Type B pancreatic cell (in vitro differentiated cells): ENCODE data around the gene RIN3. TPM values are rescaled to one million over a fixed set of nuclear protein-coding genes. Genes with fewer than 3 reads are reported as not detected.
A peak's percentile ranks its signal among the peaks of the same experiment; 100 is the strongest.

Experiments used
- DNase-seq: peaks from one replicate; pipeline ENCODE4 v3.0.0; 2021; ENCODE audit warnings: mixed read lengths; ENCODE audit not compliant: unreplicated experiment; ENCODE audit errors: extremely low spot score
- H3K27ac Mint-ChIP-seq: 2 replicates; pipeline ENCODE4 v1.8.0; 2021; ENCODE audit warnings: mild to moderate bottlenecking, mixed read lengths
- H3K27me3 Mint-ChIP-seq: 2 replicates; pipeline ENCODE4 v1.8.0; 2021; ENCODE audit warnings: mixed read lengths
- H3K36me3 Mint-ChIP-seq: 2 replicates; pipeline ENCODE4 v1.8.0; 2021; ENCODE audit warnings: mixed read lengths
- H3K4me1 Mint-ChIP-seq: one replicate; pipeline ENCODE4 v1.8.0; 2021; ENCODE audit warnings: mixed read lengths; ENCODE audit not compliant: unreplicated experiment
- H3K4me3 Mint-ChIP-seq: 2 replicates; pipeline ENCODE4 v1.8.0; 2021; ENCODE audit warnings: mild to moderate bottlenecking, mixed read lengths
- H3K9me3 Mint-ChIP-seq: 2 replicates; pipeline ENCODE4 v1.8.0; 2021; ENCODE audit warnings: mixed read lengths
- total RNA-seq: library from RNA; stranded (reverse); gene quantifications from 2 replicates; pipeline ENCODE4 v1.2.1, GENCODE V29; 2021; ENCODE audit warnings: low replicate concordance
- TF ChIP-seq, protein P1 (sequence below): fragments of 200-600 bp; sonication (generic); conservative IDR thresholded peaks from 2 replicates; pipeline ENCODE4 v1.5.0; 2021; ENCODE audit warnings: antibody characterized with exemption, mild to moderate bottlenecking

The RIN3 gene
- total RNA-seq, 1 donor from 2014 or later = 12.9 TPM

GRCh38 chr14:92599811-92600210 lies 86.2 kb downstream of the RIN3 start:
- DNase-seq = no peak
- TF ChIP-seq, protein P1, sequence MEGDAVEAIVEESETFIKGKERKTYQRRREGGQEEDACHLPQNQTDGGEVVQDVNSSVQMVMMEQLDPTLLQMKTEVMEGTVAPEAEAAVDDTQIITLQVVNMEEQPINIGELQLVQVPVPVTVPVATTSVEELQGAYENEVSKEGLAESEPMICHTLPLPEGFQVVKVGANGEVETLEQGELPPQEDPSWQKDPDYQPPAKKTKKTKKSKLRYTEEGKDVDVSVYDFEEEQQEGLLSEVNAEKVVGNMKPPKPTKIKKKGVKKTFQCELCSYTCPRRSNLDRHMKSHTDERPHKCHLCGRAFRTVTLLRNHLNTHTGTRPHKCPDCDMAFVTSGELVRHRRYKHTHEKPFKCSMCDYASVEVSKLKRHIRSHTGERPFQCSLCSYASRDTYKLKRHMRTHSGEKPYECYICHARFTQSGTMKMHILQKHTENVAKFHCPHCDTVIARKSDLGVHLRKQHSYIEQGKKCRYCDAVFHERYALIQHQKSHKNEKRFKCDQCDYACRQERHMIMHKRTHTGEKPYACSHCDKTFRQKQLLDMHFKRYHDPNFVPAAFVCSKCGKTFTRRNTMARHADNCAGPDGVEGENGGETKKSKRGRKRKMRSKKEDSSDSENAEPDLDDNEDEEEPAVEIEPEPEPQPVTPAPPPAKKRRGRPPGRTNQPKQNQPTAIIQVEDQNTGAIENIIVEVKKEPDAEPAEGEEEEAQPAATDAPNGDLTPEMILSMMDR = no peak

DNA sequence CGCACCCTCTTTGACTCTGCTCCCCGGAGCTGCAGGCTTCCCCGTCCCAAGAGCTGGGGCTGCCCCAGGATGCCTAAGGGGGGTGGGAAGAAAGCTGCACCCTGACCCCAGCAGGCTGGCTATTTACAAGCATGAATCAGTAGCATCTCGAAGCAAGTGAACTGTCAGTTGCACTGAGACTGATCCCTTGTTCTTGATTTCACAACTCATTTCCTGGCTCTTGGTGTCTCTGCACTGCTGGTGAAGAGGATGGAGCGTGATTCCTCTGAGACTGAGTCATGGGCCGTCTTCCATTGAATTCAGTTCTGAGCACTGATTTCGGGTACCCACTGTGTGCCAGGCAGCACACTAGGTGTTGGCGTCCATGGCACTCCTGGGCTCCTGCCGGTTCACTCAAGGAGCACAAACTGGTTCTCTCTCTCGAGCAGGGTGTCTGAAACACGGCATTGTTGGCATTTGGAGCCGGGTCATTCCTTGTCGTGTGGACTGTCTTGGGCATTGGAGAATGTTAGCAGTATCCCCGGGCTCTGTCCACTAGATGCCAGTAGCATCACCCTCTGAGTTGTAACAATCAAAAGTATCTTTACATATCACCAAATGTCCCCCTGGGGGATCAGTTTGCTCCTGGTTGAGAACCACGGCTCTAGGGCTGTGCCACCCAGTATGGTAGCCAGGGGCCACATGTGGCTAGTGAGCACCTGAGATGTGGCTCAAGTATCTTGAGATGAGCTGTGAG lies 86.9 kb downstream of the RIN3 start:
- H3K27me3 Mint-ChIP-seq = no peaks in the 10 kb centered on the region
- TF ChIP-seq, protein P1 = no peak
- no peaks in the 10 kb centered on the region for H3K36me3 Mint-ChIP-seq
- H3K4me3 Mint-ChIP-seq = no peak overlapping the region
- H3K9me3 Mint-ChIP-seq = no peaks in the 10 kb centered on the region
- H3K4me1 Mint-ChIP-seq = no peaks in the 10 kb centered on the region
- H3K27ac Mint-ChIP-seq = no peak overlapping the region
- DNase-seq = no peak

More at GRCh38 chr14:92599811-92600210, 86.2 kb downstream of the RIN3 start:
- no peaks in the 10 kb centered on the region for H3K4me1 Mint-ChIP-seq
- H3K36me3 Mint-ChIP-seq = no peaks in the 10 kb centered on the region
- no peaks in the 10 kb centered on the region for H3K27me3 Mint-ChIP-seq
- H3K4me3 Mint-ChIP-seq = no peak overlapping the region
- no peak overlapping the region for H3K27ac Mint-ChIP-seq
- H3K9me3 Mint-ChIP-seq = no peaks in the 10 kb centered on the region

GRCh38 chr14:92601131-92601710 lies 87.6 kb downstream of the RIN3 start:
- TF ChIP-seq, protein P1 = no peak
- H3K27ac Mint-ChIP-seq = no peak overlapping the region
- H3K27me3 Mint-ChIP-seq = no peaks in the 10 kb centered on the region

GRCh38 chr14:92601757-92602417 lies 88.3 kb downstream of the RIN3 start:
- no peak for DNase-seq
- no peak overlapping the region for H3K4me3 Mint-ChIP-seq
- no peak overlapping the region for H3K27ac Mint-ChIP-seq
- TF ChIP-seq, protein P1 = no peak
- no peaks in the 10 kb centered on the region for H3K4me1 Mint-ChIP-seq
- no peaks in the 10 kb centered on the region for H3K27me3 Mint-ChIP-seq
- H3K9me3 Mint-ChIP-seq = no peaks in the 10 kb centered on the region
- H3K36me3 Mint-ChIP-seq = no peaks in the 10 kb centered on the region

More at GRCh38 chr14:92601131-92601710, 87.6 kb downstream of the RIN3 start:
- H3K4me1 Mint-ChIP-seq = no peaks in the 10 kb centered on the region
- H3K36me3 Mint-ChIP-seq = no peaks in the 10 kb centered on the region
- no peak for DNase-seq
- no peaks in the 10 kb centered on the region for H3K9me3 Mint-ChIP-seq
- H3K4me3 Mint-ChIP-seq = no peak overlapping the region

GRCh38 chr14:92603309-92604242 lies 90.0 kb downstream of the RIN3 start:
- Mint-ChIP-seq H3K9me3 (no peaks in the 10 kb centered on the region), H3K36me3 (no peaks in the 10 kb centered on the region), H3K4me1 (no peaks in the 10 kb centered on the region), H3K27ac (peak overlapping the region; percentile 9), H3K4me3 (no peak overlapping the region), H3K27me3 (no peaks in the 10 kb centered on the region)
- TF ChIP-seq, protein P1 = no peak
- no peak for DNase-seq
